Thymus (tissue), 11 donors: ENCODE results near the gene TMEM267. TPM values are rescaled to one million over a fixed set of nuclear protein-coding genes. Genes with fewer than 3 reads are reported as not detected.
"Not testable (repeated sequence)": the region's sequence is repeated elsewhere in the genome, so short reads cannot be mapped to it uniquely, and the experiment has no call there.

Experiments used
- DNase-seq, 9 donors: peaks; one replicate each; pipeline ENCODE4 v3.0.0-alpha.2; 2013; ENCODE audit warnings: low spot score in 9 of 9, low read depth in 6 of 9, missing footprints in 1 of 9
- H3K27ac ChIP-seq, 2 donors: one replicate each; pipeline ENCODE4 v1.5.1; 2013; ENCODE audit warnings: control low read depth in 1 of 2, low read depth in 1 of 2, low read length in 1 of 2, mild to moderate bottlenecking in 1 of 2, moderate library complexity in 1 of 2
- H3K27me3 ChIP-seq, 2 donors: one replicate each; pipeline ENCODE4 v1.5.1; 2013; ENCODE audit warnings: low read length in 1 of 2; ENCODE audit not compliant: control insufficient read depth in 2 of 2, insufficient read depth in 1 of 2
- H3K36me3 ChIP-seq, 2 donors: one replicate each; pipeline ENCODE4 v1.5.1; 2013; ENCODE audit warnings: low read length in 1 of 2, mild to moderate bottlenecking in 1 of 2, moderate library complexity in 1 of 2; ENCODE audit not compliant: control insufficient read depth in 2 of 2, insufficient read depth in 2 of 2
- H3K4me1 ChIP-seq, 2 donors: one replicate each; pipeline ENCODE4 v1.5.1; 2013; ENCODE audit warnings: low read length in 2 of 2; ENCODE audit not compliant: control insufficient read depth in 2 of 2, insufficient read depth in 2 of 2
- H3K4me3 ChIP-seq, 2 donors: one replicate each; pipeline ENCODE4 v1.5.1; 2013; ENCODE audit warnings: low read length in 2 of 2, control low read depth in 1 of 2, mild to moderate bottlenecking in 1 of 2
- H3K9me3 ChIP-seq, 2 donors: one replicate each; pipeline ENCODE4 v1.5.1; 2013; ENCODE audit warnings: low read length in 1 of 2, mild to moderate bottlenecking in 1 of 2; ENCODE audit not compliant: control insufficient read depth in 2 of 2, insufficient read depth in 1 of 2
- WGBS: extraction: QIAGEN DNeasy Blood & Tissue Kit; methylation state at CpG from one replicate; pipeline ENCODE4 v1.1.7; 2013; 5-methylcytosine and 5-hydroxymethylcytosine counted together
- polyA plus RNA-seq: library from polyadenylated mRNA; stranded (reverse); fragments of 200-250 nt; gene quantifications from one replicate; pipeline ENCODE4 v1.2.3, GENCODE V29; 2013
- total RNA-seq: library from RNA; stranded (reverse); fragments of 120-200 nt; gene quantifications from one replicate; pipeline ENCODE4 v1.2.4, GENCODE V29; 2013
- donor health status: healthy.

The TMEM267 gene
- total and polyA plus RNA-seq, 2 donors = 12.4 to 20.6 TPM

GRCh38 chr5:43511062-43511461, 27.4 kb upstream of the TMEM267 start:
- Histone ChIP-seq H3K36me3 (peaks cover 0 to 11% of the 10 kb centered on the region in 2 donors), H3K4me1 (peaks cover 8 to 17% of the 10 kb centered on the region in 2 donors)
- WGBS = 94% methylated on average over 36 of the region's 36 CpGs
- not testable (repeated sequence) for H3K27ac ChIP-seq, H3K9me3 ChIP-seq, H3K4me3 ChIP-seq, H3K27me3 ChIP-seq, DNase-seq

- no peaks in the 10 kb centered on the region for H3K4me1 ChIP-seq
- no peak overlapping the region for H3K4me3 ChIP-seq
- peaks cover 0 to 6% of the 10 kb centered on the region in 2 donors for H3K36me3 ChIP-seq
- no peaks in the 10 kb centered on the region for H3K27me3 ChIP-seq
- no peak for DNase-seq
- H3K27ac ChIP-seq = no peak overlapping the region
- WGBS = 98% methylated on average over 2 of the region's 2 CpGs
- no peaks in the 10 kb centered on the region for H3K9me3 ChIP-seq
Measured at GRCh38 chr5:43498581-43498980, 14.9 kb upstream of the TMEM267 start.

- no peak for DNase-seq
- Histone ChIP-seq H3K27ac (no peak overlapping the region), H3K36me3 (peaks cover 0 to 3% of the 10 kb centered on the region in 2 donors), H3K9me3 (no peaks in the 10 kb centered on the region), H3K27me3 (no peaks in the 10 kb centered on the region), H3K4me3 (no peak overlapping the region), H3K4me1 (no peaks in the 10 kb centered on the region)
- WGBS = 95% methylated on average over 5 of the region's 5 CpGs
Measured at GRCh38 chr5:43497311-43498104, 13.8 kb upstream of the TMEM267 start.

- Histone ChIP-seq H3K9me3 (no peaks in the 10 kb centered on the region), H3K4me1 (no peaks in the 10 kb centered on the region), H3K4me3 (no peak overlapping the region), H3K27me3 (no peaks in the 10 kb centered on the region), H3K36me3 (peaks cover 0 to 8% of the 10 kb centered on the region in 2 donors), H3K27ac (no peak overlapping the region)
- DNase-seq = no peak
- WGBS = 99% methylated on average over 1 of the region's 1 CpG
Measured at GRCh38 chr5:43491326-43491725, 7.7 kb upstream of the TMEM267 start.

- H3K36me3 ChIP-seq = peaks cover 0 to 8% of the 10 kb centered on the region in 2 donors
- no peaks in the 10 kb centered on the region for H3K9me3 ChIP-seq
- H3K4me3 ChIP-seq = no peak overlapping the region
- H3K27me3 ChIP-seq = no peaks in the 10 kb centered on the region
- no peak for DNase-seq
- H3K4me1 ChIP-seq = peaks cover 8 to 11% of the 10 kb centered on the region in 2 donors
- H3K27ac ChIP-seq = no peak overlapping the region
- WGBS = 97% methylated on average over 3 of the region's 3 CpGs
Measured at GRCh38 chr5:43486353-43486752, 2.7 kb upstream of the TMEM267 start.

GRCh38 chr5:43485406-43485805, 1.7 kb upstream of the TMEM267 start:
- Histone ChIP-seq H3K4me1 (peaks cover 8 to 11% of the 10 kb centered on the region in 2 donors), H3K27me3 (no peaks in the 10 kb centered on the region), H3K27ac (peak overlapping the region; percentile 53 to 99), H3K36me3 (peaks cover 0 to 8% of the 10 kb centered on the region in 2 donors), H3K9me3 (no peaks in the 10 kb centered on the region), H3K4me3 (no peak overlapping the region)
- WGBS = 100% methylated on average over 2 of the region's 2 CpGs
- peak in 2 of 9 donors; percentile 11 to 41 for DNase-seq

GRCh38 chr5:43484106-43484849, 613 bp upstream of the TMEM267 start:
- Histone ChIP-seq H3K4me1 (peaks cover 8 to 11% of the 10 kb centered on the region in 2 donors), H3K9me3 (no peaks in the 10 kb centered on the region), H3K36me3 (peaks cover 0 to 6% of the 10 kb centered on the region in 2 donors), H3K4me3 (peak overlapping the region; percentile 74 to 86), H3K27me3 (no peaks in the 10 kb centered on the region), H3K27ac (peak overlapping the region; percentile 99)
- 4% methylated on average over 32 of the region's 32 CpGs for WGBS
- peak; percentile 74 to 94 (median 85) for DNase-seq

- H3K4me1 ChIP-seq = peaks cover 8 to 11% of the 10 kb centered on the region in 2 donors
- WGBS = 68% methylated on average over 6 of the region's 6 CpGs
- DNase-seq = peak in 1 of 9 donors; percentile 13
- H3K27me3 ChIP-seq = no peaks in the 10 kb centered on the region
- H3K36me3 ChIP-seq = no peaks in the 10 kb centered on the region
- H3K27ac ChIP-seq = peak overlapping the region in 1 of 2 donors; percentile 99
- no peaks in the 10 kb centered on the region for H3K9me3 ChIP-seq
- peak overlapping the region; percentile 74 to 86 for H3K4me3 ChIP-seq
Measured at GRCh38 chr5:43482490-43483297, 971 bp downstream of the TMEM267 start.
